H1 (cell line): Measurements from ENCODE around the gene ACSL4. TPM values are rescaled to one million over a fixed set of nuclear protein-coding genes. Genes with fewer than 3 reads are reported as not detected.

Experiments used
- CTCF ChIA-PET: fragments of 300-600 bp; sonication (Branson Sonifier 250); formaldehyde crosslinking; loops from one replicate; lab custom pipeline; 2021; ENCODE audit not compliant: partially characterized antibody; lab: Charles Lee
- POLR2A ChIA-PET: fragments of 300-600 bp; sonication (Branson Sonifier 250); formaldehyde crosslinking; loops from one replicate; lab custom pipeline; 2021; ENCODE audit warnings: inconsistent platforms; ENCODE audit not compliant: partially characterized antibody; lab: Charles Lee
- DNase-seq, 2 experiments: peaks; one replicate each; pipeline versions ENCODE4 v3.0.0 to v3.0.0-alpha.2; 2010 to 2022; ENCODE audit warnings: low spot score in 2 of 2, low read depth in 1 of 2, mixed read lengths in 1 of 2
- FAIRE-seq: peaks from 2 replicates; lab custom pipeline; 2011; peaks lifted over from hg19 to GRCh38; lab: Jason Lieb, UNC
- H2AFZ ChIP-seq: 2 replicates; pipeline ENCODE4 v1.8.1; 2012; ENCODE audit warnings: low read length, inconsistent platforms
- H2AK5ac ChIP-seq: 2 replicates; pipeline ENCODE4 v1.6.1; 2013; ENCODE audit warnings: low read depth, low read length
- H2BK120ac ChIP-seq: replicated peaks from 2 replicates; pipeline ENCODE3; 2013; ENCODE audit warnings: low read depth, low read length, inconsistent platforms
- H2BK12ac ChIP-seq: 2 replicates; pipeline ENCODE4 v1.6.1; 2013; ENCODE audit warnings: low read depth, low read length
- H2BK15ac ChIP-seq: 2 replicates; pipeline ENCODE4 v1.6.1; 2013; ENCODE audit warnings: low read length
- H2BK20ac ChIP-seq: 2 replicates; pipeline ENCODE4 v1.6.1; 2013; ENCODE audit warnings: low read length
- H2BK5ac ChIP-seq: 2 replicates; pipeline ENCODE4 v1.6.1; 2013; ENCODE audit warnings: low read depth, low read length
- H3K14ac ChIP-seq: 2 replicates; pipeline ENCODE4 v1.6.1; 2013; ENCODE audit warnings: inconsistent platforms; ENCODE audit not compliant: insufficient read length
- H3K18ac ChIP-seq: 2 replicates; pipeline ENCODE4 v1.6.1; 2013; ENCODE audit warnings: low read length; ENCODE audit errors: extremely low read depth
- H3K23ac ChIP-seq: 2 replicates; pipeline ENCODE4 v1.6.1; 2013; ENCODE audit warnings: inconsistent platforms; ENCODE audit not compliant: insufficient read length
- H3K23me2 ChIP-seq: 2 replicates; pipeline ENCODE4 v1.6.1; 2013; ENCODE audit warnings: low read depth, low read length
- H3K27ac ChIP-seq: 2 replicates; pipeline ENCODE4 v1.6.1; 2011; ENCODE audit warnings: low read depth, low read length, inconsistent platforms
- H3K27me3 ChIP-seq, 4 experiments: replicated peaks in 1 of 4; 1 replicate in 1 of 4; 2 replicates in 3 of 4; pipeline versions ENCODE4 v1.6.1 to v1.8.1; 2011 to 2013; ENCODE audit warnings: low read length in 3 of 4, mild to moderate bottlenecking in 3 of 4, inconsistent platforms in 2 of 4, mixed read lengths in 2 of 4, moderate library complexity in 1 of 4; ENCODE audit not compliant: control insufficient read depth in 3 of 4, insufficient read depth in 3 of 4; ENCODE audit errors: extremely low read depth in 1 of 4
- H3K36me3 ChIP-seq, 4 experiments: 2 replicates each; pipeline versions ENCODE4 v1.6.1 to v1.8.1; 2011 to 2013; ENCODE audit warnings: mild to moderate bottlenecking in 4 of 4, low read length in 3 of 4, moderate library complexity in 2 of 4, control low read depth in 1 of 4, inconsistent platforms in 1 of 4; ENCODE audit not compliant: insufficient read depth in 4 of 4, control insufficient read depth in 2 of 4
- H3K4ac ChIP-seq: replicated peaks from 2 replicates; pipeline ENCODE3; 2013; ENCODE audit warnings: low read length, low read depth, mixed read lengths, inconsistent platforms; ENCODE audit not compliant: insufficient read length
- H3K4me1 ChIP-seq, 4 experiments: replicated peaks in 1 of 4; 1 replicate in 1 of 4; 2 replicates in 3 of 4; pipeline versions ENCODE4 v1.6.1 to v1.8.1; 2011 to 2013; ENCODE audit warnings: low read length in 3 of 4, inconsistent platforms in 2 of 4, mixed read lengths in 1 of 4; ENCODE audit not compliant: insufficient read depth in 4 of 4, control insufficient read depth in 3 of 4
- H3K4me2 ChIP-seq, 2 experiments: 2 replicates each; pipeline versions ENCODE4 v1.6.1 to v1.8.1; 2011 to 2013; ENCODE audit warnings: low read depth in 2 of 2, low read length in 2 of 2, control low read depth in 1 of 2, inconsistent platforms in 1 of 2, mild to moderate bottlenecking in 1 of 2; ENCODE audit not compliant: insufficient read depth in 1 of 2
- H3K4me3 ChIP-seq, 4 experiments: fragments of 200-600, 300-600 bp in 1 of 4; sonication (generic), shearing (Covaris generic), sonication (Bioruptor Twin) in 1 of 4; 2 replicates each; pipeline versions ENCODE4 v1.5.1 to v1.8.1; 2011 to 2016; ENCODE audit warnings: low read length in 4 of 4, low read depth in 3 of 4, control low read depth in 2 of 4, inconsistent platforms in 2 of 4, mild to moderate bottlenecking in 2 of 4, mixed read lengths in 1 of 4, moderate library complexity in 1 of 4; ENCODE audit not compliant: insufficient read depth in 2 of 4; ENCODE audit errors: extremely low read depth in 1 of 4
- H3K56ac ChIP-seq: replicated peaks from 2 replicates; pipeline ENCODE3; 2013; ENCODE audit warnings: low read depth, mild to moderate bottlenecking, mixed read lengths, low read length, inconsistent platforms; ENCODE audit not compliant: insufficient read length
- H3K79me1 ChIP-seq: 2 replicates; pipeline ENCODE4 v1.6.1; 2013; ENCODE audit warnings: low read depth, low read length, control low read depth
- H3K79me2 ChIP-seq, 2 experiments: 2 replicates each; pipeline versions ENCODE4 v1.6.1 to v1.8.1; 2012 to 2013; ENCODE audit warnings: low read length in 2 of 2, mild to moderate bottlenecking in 2 of 2, inconsistent platforms in 1 of 2; ENCODE audit not compliant: insufficient read depth in 2 of 2, control insufficient read depth in 1 of 2
- H3K9ac ChIP-seq, 4 experiments: replicated peaks in 1 of 4; 1 replicate in 1 of 4; 2 replicates in 3 of 4; pipeline versions ENCODE4 v1.6.1 to v1.8.1; 2011 to 2013; ENCODE audit warnings: low read depth in 3 of 4, low read length in 3 of 4, control low read depth in 2 of 4, mild to moderate bottlenecking in 2 of 4, moderate library complexity in 2 of 4, inconsistent platforms in 1 of 4; ENCODE audit errors: extremely low read depth in 1 of 4
- H3K9me3 ChIP-seq, 2 experiments: 2 replicates each; pipeline versions ENCODE4 v1.6.1 to v1.8.1; 2012 to 2013; ENCODE audit warnings: mild to moderate bottlenecking in 2 of 2, moderate library complexity in 2 of 2, control low read depth in 1 of 2, inconsistent platforms in 1 of 2, low read depth in 1 of 2, low read length in 1 of 2, mixed read lengths in 1 of 2; ENCODE audit not compliant: insufficient read depth in 2 of 2
- H4K20me1 ChIP-seq, 2 experiments: replicated peaks in 1 of 2; 2 replicates each; pipeline versions ENCODE3 to v1.8.1; 2011 to 2013; ENCODE audit warnings: inconsistent platforms in 2 of 2, low read length in 2 of 2, mild to moderate bottlenecking in 1 of 2; ENCODE audit not compliant: insufficient read depth in 2 of 2, control insufficient read depth in 1 of 2
- H4K5ac ChIP-seq: 2 replicates; pipeline ENCODE4 v1.6.1; 2013; ENCODE audit warnings: low read length, low read depth, mixed read lengths, inconsistent platforms; ENCODE audit not compliant: insufficient read length
- H4K8ac ChIP-seq: 2 replicates; pipeline ENCODE4 v1.8.0; 2013; ENCODE audit warnings: mild to moderate bottlenecking, moderate library complexity, low read length, inconsistent platforms; ENCODE audit not compliant: insufficient read depth; ENCODE audit errors: extremely low read depth
- H4K91ac ChIP-seq: replicated peaks from 2 replicates; pipeline ENCODE3; 2013; ENCODE audit warnings: low read length, mixed read lengths, inconsistent platforms; ENCODE audit not compliant: insufficient read length
- MAX ChIP-seq: IDR thresholded peaks from 2 replicates; pipeline ENCODE4 v1.6.1; 2012; ENCODE audit warnings: inconsistent platforms
- SIX5 ChIP-seq: IDR thresholded peaks from 2 replicates; pipeline ENCODE4 v1.6.1; 2011; ENCODE audit warnings: mild to moderate bottlenecking, low read depth, low read length
- WGBS, 2 experiments: shearing (Covaris generic) in 1 of 2; methylation state at CpG; one replicate each; pipeline versions ENCODE4 v1.1.6 to v1.1.7; 2013 to 2015; ENCODE audit warnings: low lambda C conversion rate in 2 of 2, mixed read lengths in 2 of 2, inconsistent platforms in 1 of 2, low coverage in 1 of 2, missing lambda C conversion rate in 1 of 2; ENCODE audit not compliant: insufficient replicate concordance in 2 of 2, insufficient coverage in 1 of 2, insufficient read length in 1 of 2; ENCODE audit errors: extremely low coverage in 1 of 2, missing lambda C conversion rate in 1 of 2; 5-methylcytosine and 5-hydroxymethylcytosine counted together
- polyA plus RNA-seq, 7 experiments: library from polyadenylated mRNA; depleted of rRNA in 3 of 7; stranded (reverse) in 5 of 7; unstranded in 2 of 7; fragments of >200 nt in 5 of 7; fragments of 200-250 nt in 2 of 7; gene quantifications; 1 replicate in 5 of 7; 2 replicates in 1 of 7; 4 replicates in 1 of 7; pipeline versions ENCODE4 v1.2.1 to v1.2.3, GENCODE V29; 2011 to 2013; ENCODE audit warnings: missing spikeins in 2 of 7, mixed read lengths in 2 of 7
- total RNA-seq: library from RNA; stranded (reverse); fragmentation: NEBNext Ultra II Directional; extraction: Animal tissue kit (Norgen Biotek cat#: 25700); gene quantifications from 2 replicates; pipeline ENCODE4 v1.2.1, GENCODE V29; 2021
- TF ChIP-seq, protein P1 (sequence below): IDR thresholded peaks from 2 replicates; pipeline ENCODE4 v1.6.1; 2012; ENCODE audit warnings: low read length, inconsistent platforms

The ACSL4 gene
- total and polyA plus RNA-seq, 2 of the 8 experiments (the other 6 are each of a cell fraction or from before 2014, with no cell fraction given): 11.3 to 47.0 TPM

DNA sequence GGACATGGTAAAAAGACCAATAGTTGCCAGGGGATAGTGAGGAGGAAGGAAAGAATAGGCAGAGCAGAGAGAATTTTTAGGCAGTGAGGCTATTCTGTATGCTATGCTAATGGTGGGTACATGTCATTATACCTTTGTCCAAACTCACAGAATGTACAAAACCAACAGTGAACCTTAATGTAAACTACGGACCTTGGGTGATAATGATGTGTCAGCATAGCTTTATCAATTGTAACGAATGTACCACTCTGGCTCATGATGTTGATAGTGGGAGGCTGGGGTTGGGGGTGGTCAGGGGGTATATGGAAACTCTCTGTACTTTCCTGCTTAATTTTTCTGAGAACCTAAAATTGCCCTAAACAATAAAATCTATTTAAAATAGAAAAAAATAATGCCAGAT is 37.7 kb upstream of the ACSL4 start:
- Histone ChIP-seq H3K4ac (no peak overlapping the region), H3K4me2 (no peak overlapping the region), H3K4me3 (no peak overlapping the region), H3K79me1 (no peaks in the 10 kb centered on the region), H3K9me3 (no peaks in the 10 kb centered on the region), H3K23ac (no peak overlapping the region), H3K56ac (no peak overlapping the region), H3K27ac (no peak overlapping the region), H2BK15ac (no peak overlapping the region), H3K79me2 (no peaks in the 10 kb centered on the region), H4K5ac (no peak overlapping the region), H3K9ac (no peak overlapping the region), H3K18ac (no peak overlapping the region), H2BK20ac (no peak overlapping the region), H4K91ac (no peak overlapping the region), H2BK120ac (no peak overlapping the region), H4K20me1 (no peaks in the 10 kb centered on the region), H2BK12ac (no peak overlapping the region), H3K14ac (no peak overlapping the region), H2BK5ac (no peak overlapping the region), H3K23me2 (no peaks in the 10 kb centered on the region), H2AK5ac (no peak overlapping the region), H3K4me1 (no peaks in the 10 kb centered on the region), H4K8ac (no peak overlapping the region), H3K27me3 (no peaks in the 10 kb centered on the region), H2AFZ (no peak overlapping the region), H3K36me3 (no peaks in the 10 kb centered on the region)
- CTCF ChIA-PET: no interaction called here
- TF ChIP-seq MAX (no peak), SIX5 (no peak)
- TF ChIP-seq, protein P1, sequence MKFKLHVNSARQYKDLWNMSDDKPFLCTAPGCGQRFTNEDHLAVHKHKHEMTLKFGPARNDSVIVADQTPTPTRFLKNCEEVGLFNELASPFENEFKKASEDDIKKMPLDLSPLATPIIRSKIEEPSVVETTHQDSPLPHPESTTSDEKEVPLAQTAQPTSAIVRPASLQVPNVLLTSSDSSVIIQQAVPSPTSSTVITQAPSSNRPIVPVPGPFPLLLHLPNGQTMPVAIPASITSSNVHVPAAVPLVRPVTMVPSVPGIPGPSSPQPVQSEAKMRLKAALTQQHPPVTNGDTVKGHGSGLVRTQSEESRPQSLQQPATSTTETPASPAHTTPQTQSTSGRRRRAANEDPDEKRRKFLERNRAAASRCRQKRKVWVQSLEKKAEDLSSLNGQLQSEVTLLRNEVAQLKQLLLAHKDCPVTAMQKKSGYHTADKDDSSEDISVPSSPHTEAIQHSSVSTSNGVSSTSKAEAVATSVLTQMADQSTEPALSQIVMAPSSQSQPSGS: no peak
- POLR2A ChIA-PET: no interaction called here
- WGBS, 2 experiments: 89% methylated on average over 2 of the region's 2 CpGs; no CpG with 5 or more reads in 1 of the 2 experiments
- DNase-seq (no peak), FAIRE-seq (no peak)
